Measurements from ENCODE around the gene TMEM30B.

Gene TMEM30B

GRCh38 chr14:61229981-61230380 lies 51.2 kb downstream of the TMEM30B start:
- DNase-seq, result no peak

- no peak for DNase-seq
Observed at GRCh38 chr14:61229475-61229888, 51.7 kb downstream of the TMEM30B start.

- DNase-seq, result no peak
Observed at GRCh38 chr14:61227884-61228591, 53.1 kb downstream of the TMEM30B start.
